Ovary (tissue), 3 donors: Measurements from ENCODE around the gene GTPBP6.

Experiments used
- CTCF ChIP-seq, 3 donors: fragments of 450-650 bp in 2 of 3; fragments of 200-600 bp in 1 of 3; IDR thresholded peaks; one replicate each; pipeline versions ENCODE4 v1.5.1 to v1.8.0; 2016 to 2022; ENCODE audit warnings: antibody characterized with exemption in 3 of 3, mild to moderate bottlenecking in 1 of 3
- POLR2A ChIP-seq: fragments of 450-650 bp; IDR thresholded peaks from one replicate; pipeline ENCODE4 v1.6.1; 2017; ENCODE audit warnings: antibody characterized with exemption, mild to moderate bottlenecking, moderate library complexity
- donor health status: DM: no; HTN: no; CAD: no.

GRCh38 chrX:275476-275966 is 43.1 kb downstream of the GTPBP6 start:
- no peak for TF ChIP-seq CTCF (IDR thresholded peaks at IDR 0.05)
- TF ChIP-seq POLR2A, result no peak
